ENCODE data around the gene KCNH4.

KCNH4 gene

GRCh38 chr17:42119301-42119700 lies 61.6 kb downstream of the KCNH4 start:
- Histone ChIP-seq H3K27me3 (replicated peaks; ENCODE audit: control insufficient read depth, insufficient read depth, low read length, poor library complexity, severe bottlenecking) (no peaks in the 10 kb centered on the region), H3K27ac (ENCODE audit: insufficient read depth, low read length, poor library complexity, severe bottlenecking) (no peak overlapping the region), H3K36me3 (ENCODE audit: control insufficient read depth, insufficient read depth, low read length) (peaks cover 14% of the 10 kb centered on the region), H3K4me3 (ENCODE audit: insufficient read depth, low read depth, low read length, poor library complexity, severe bottlenecking) (no peak overlapping the region), H3K9me3 (ENCODE audit: control insufficient read depth, low read length) (no peaks in the 10 kb centered on the region), H3K4me1 (ENCODE audit: control insufficient read depth, insufficient read depth, low read length, poor library complexity, severe bottlenecking) (peaks cover 8% of the 10 kb centered on the region)
- no peak for DNase-seq

DNA sequence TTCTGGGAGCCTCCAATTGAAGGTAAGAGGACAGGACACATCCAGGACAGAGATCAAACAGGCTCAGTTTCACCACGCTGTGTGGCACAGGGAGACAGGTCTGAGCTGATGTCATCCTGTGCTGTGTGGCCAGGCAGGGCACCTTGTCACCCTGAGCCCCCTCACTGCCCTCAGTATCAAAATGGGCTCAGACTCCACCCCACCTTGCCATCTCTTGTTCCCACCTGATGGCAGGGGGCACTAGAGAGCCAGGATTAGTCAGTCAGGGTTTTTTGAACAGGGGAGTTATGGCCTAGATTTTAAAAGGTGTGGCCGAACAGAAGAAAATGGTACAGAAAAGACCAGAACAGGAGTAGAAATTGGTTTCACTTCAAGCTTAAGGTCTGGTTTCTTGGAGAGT lies 62.4 kb downstream of the KCNH4 start:
- Histone ChIP-seq H3K36me3 (ENCODE audit: control insufficient read depth, insufficient read depth, low read length) (peaks cover 14% of the 10 kb centered on the region), H3K4me1 (ENCODE audit: control insufficient read depth, insufficient read depth, low read length, poor library complexity, severe bottlenecking) (peaks cover 8% of the 10 kb centered on the region)
- DNase-seq: no peak

GRCh38 chr17:42118126-42118510 lies 62.8 kb downstream of the KCNH4 start:
- no peak for DNase-seq
- peaks cover 13% of the 10 kb centered on the region for H3K4me1 ChIP-seq (ENCODE audit: control insufficient read depth, insufficient read depth, low read length, poor library complexity, severe bottlenecking)
- no peak overlapping the region for H3K27ac ChIP-seq (ENCODE audit: insufficient read depth, low read length, poor library complexity, severe bottlenecking)
- H3K9me3 ChIP-seq (ENCODE audit: control insufficient read depth, low read length): no peaks in the 10 kb centered on the region
- H3K36me3 ChIP-seq (ENCODE audit: control insufficient read depth, insufficient read depth, low read length): peaks cover 14% of the 10 kb centered on the region
- no peaks in the 10 kb centered on the region for H3K27me3 ChIP-seq (replicated peaks; ENCODE audit: control insufficient read depth, insufficient read depth, low read length, poor library complexity, severe bottlenecking)
- no peak overlapping the region for H3K4me3 ChIP-seq (ENCODE audit: insufficient read depth, low read depth, low read length, poor library complexity, severe bottlenecking)

More for the DNA sequence above, 62.4 kb downstream of the KCNH4 start:
- no peaks in the 10 kb centered on the region for H3K9me3 ChIP-seq (ENCODE audit: control insufficient read depth, low read length)
- H3K27me3 ChIP-seq (replicated peaks; ENCODE audit: control insufficient read depth, insufficient read depth, low read length, poor library complexity, severe bottlenecking): no peaks in the 10 kb centered on the region
- no peak overlapping the region for H3K4me3 ChIP-seq (ENCODE audit: insufficient read depth, low read depth, low read length, poor library complexity, severe bottlenecking)
- H3K27ac ChIP-seq (ENCODE audit: insufficient read depth, low read length, poor library complexity, severe bottlenecking): no peak overlapping the region

DNA sequence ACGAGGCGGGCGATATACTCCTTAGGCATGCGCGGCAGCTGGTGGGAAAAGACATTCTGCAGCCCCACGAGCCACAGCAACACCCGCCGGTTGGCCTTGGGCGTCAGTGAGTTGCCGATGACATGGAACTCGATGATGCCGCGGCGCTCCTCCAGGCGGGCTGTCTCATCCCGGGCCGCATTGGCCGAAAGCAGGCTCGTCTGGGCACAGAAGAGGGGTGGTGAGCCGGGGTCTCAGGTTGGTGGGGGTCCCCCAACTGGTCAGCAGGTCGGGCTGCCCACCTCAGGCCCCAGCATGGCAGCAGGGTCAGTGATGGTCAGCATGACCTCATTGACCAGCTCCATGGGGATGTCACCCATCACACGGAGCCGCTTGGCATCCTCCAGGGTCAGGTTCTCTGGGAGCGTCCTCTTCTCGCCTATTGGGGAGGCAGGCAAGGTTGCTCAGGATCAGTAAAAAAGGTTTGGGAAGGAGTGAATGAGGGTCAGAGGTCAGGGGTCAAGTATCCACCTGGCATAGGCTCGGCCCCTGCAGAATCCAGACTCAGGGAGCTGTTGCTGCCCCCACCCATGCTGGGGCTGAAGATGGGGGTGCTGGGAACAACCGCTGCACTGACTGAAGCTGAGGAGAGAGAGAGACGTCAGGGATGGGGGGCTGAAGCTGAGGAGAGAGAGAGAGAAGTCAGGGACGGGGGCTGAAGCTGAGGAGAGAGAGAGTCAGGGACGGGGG lies 63.4 kb downstream of the KCNH4 start:
- H3K36me3 ChIP-seq (ENCODE audit: control insufficient read depth, insufficient read depth, low read length): peaks cover 14% of the 10 kb centered on the region
- no peak overlapping the region for H3K4me3 ChIP-seq (ENCODE audit: insufficient read depth, low read depth, low read length, poor library complexity, severe bottlenecking)
- DNase-seq: no peak
- H3K27ac ChIP-seq (ENCODE audit: insufficient read depth, low read length, poor library complexity, severe bottlenecking): no peak overlapping the region
- H3K4me1 ChIP-seq (ENCODE audit: control insufficient read depth, insufficient read depth, low read length, poor library complexity, severe bottlenecking): peaks cover 18% of the 10 kb centered on the region
- H3K27me3 ChIP-seq (replicated peaks; ENCODE audit: control insufficient read depth, insufficient read depth, low read length, poor library complexity, severe bottlenecking): no peaks in the 10 kb centered on the region
- H3K9me3 ChIP-seq (ENCODE audit: control insufficient read depth, low read length): no peaks in the 10 kb centered on the region

DNA sequence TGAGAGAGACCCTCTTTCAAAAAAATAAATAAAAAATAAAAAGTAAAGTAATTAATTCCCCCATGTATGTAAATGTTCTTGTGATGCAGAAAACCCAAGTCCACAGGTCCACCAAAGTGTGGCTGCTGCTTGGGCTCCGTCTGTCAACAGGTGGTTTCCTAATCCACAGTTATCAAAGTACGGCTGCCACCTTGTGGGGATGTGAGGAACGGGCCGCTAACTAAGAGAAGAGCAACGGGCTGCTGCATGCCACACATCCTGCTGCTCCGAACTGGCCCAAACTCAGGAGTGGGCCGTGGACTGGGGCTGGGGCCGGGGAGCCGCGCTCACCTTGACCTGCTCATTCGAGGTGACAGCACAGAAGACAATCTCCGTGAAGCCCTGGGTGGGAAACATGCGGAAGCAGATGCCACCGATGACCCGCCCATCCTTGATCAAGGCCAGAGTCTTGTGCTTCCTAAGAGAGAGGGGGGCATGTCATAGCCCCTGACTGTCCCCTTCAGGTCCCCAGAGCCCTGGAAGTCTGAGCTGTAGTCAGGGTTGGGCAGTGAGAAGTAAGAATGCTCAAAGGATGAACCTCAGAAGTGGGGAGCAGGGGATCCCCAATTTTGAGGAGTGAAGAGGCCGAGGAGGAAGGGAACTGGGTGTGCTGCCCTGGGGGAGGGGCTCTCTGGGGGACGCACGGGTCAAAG lies 64.1 kb downstream of the KCNH4 start:
- Histone ChIP-seq H3K9me3 (ENCODE audit: control insufficient read depth, low read length) (no peaks in the 10 kb centered on the region), H3K4me3 (ENCODE audit: insufficient read depth, low read depth, low read length, poor library complexity, severe bottlenecking) (no peak overlapping the region), H3K36me3 (ENCODE audit: control insufficient read depth, insufficient read depth, low read length) (peaks cover 14% of the 10 kb centered on the region), H3K27me3 (replicated peaks; ENCODE audit: control insufficient read depth, insufficient read depth, low read length, poor library complexity, severe bottlenecking) (no peaks in the 10 kb centered on the region), H3K27ac (ENCODE audit: insufficient read depth, low read length, poor library complexity, severe bottlenecking) (no peak overlapping the region), H3K4me1 (ENCODE audit: control insufficient read depth, insufficient read depth, low read length, poor library complexity, severe bottlenecking) (peaks cover 22% of the 10 kb centered on the region)
- peak; percentile 65 to 75 (median 67) for DNase-seq

DNA sequence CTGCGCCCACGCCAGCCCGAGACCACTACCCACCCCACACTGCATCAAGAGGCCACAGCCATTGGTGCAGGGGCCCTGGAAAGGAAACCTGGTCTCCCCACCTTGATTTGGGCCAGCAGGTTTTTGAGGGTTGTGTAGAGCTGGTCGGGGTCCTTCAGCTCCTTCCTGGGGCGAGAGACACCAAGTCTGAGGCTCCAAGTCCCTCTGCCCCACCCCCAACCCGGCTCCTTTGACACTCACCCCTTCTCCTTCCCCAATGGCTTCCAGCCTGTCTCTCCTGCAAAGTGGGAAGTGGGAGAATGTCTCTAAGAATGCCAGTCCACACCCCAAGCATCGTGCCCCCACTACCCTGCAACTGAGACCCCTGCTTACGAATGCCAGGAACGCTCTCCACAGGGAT lies 66.8 kb downstream of the KCNH4 start:
- peaks cover 14% of the 10 kb centered on the region for H3K36me3 ChIP-seq (ENCODE audit: control insufficient read depth, insufficient read depth, low read length)
- no peaks in the 10 kb centered on the region for H3K27me3 ChIP-seq (replicated peaks; ENCODE audit: control insufficient read depth, insufficient read depth, low read length, poor library complexity, severe bottlenecking)
- H3K27ac ChIP-seq (ENCODE audit: insufficient read depth, low read length, poor library complexity, severe bottlenecking): no peak overlapping the region
- no peak for DNase-seq
- no peaks in the 10 kb centered on the region for H3K9me3 ChIP-seq (ENCODE audit: control insufficient read depth, low read length)
- no peak overlapping the region for H3K4me3 ChIP-seq (ENCODE audit: insufficient read depth, low read depth, low read length, poor library complexity, severe bottlenecking)
- peaks cover 24% of the 10 kb centered on the region for H3K4me1 ChIP-seq (ENCODE audit: control insufficient read depth, insufficient read depth, low read length, poor library complexity, severe bottlenecking)

GRCh38 chr17:42113293-42114069 lies 67.5 kb downstream of the KCNH4 start:
- H3K27ac ChIP-seq (ENCODE audit: insufficient read depth, low read length, poor library complexity, severe bottlenecking): peak overlapping the region; percentile 82

DNA sequence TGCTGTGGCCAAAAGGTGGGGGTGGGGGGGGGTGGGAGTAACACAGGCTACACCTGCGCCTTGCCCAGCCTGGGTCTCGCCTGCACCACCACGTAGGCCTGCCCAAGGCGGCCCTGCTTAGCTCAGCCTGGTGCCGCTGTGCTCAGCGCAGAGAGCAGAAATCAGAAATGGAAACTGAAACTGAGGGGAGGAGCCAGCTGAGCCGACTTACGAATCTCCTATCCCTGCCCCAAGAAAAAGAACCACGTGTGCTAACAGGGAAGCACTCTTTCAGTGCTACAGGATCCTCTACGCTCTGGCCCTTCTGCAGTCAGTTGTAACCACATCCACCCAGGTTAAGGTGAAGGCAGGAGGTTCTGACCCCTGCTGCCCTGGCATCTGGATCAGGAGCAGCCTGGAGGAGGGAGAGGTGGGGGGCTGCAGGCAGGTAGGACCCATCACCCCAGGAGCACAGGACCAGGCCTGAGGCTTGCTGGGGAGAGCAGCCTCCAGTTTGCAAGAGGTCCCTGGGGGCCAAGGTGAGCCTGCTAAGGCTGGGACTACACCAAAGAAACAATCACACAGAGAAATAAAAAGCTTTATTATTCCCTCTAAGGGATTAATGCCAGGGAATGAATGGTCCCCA lies 68.3 kb downstream of the KCNH4 start, which contains the start of gene DHX58:
TSS of gene DHX58 (minus strand) at position 163 of the 625 bp plus-strand sequence. CDS start 822 bp downstream, outside the sequence.
- Histone ChIP-seq H3K9me3 (ENCODE audit: control insufficient read depth, low read length) (no peaks in the 10 kb centered on the region), H3K27ac (ENCODE audit: insufficient read depth, low read length, poor library complexity, severe bottlenecking) (peak within 1 kb of the TSS; percentile 82), H3K4me1 (ENCODE audit: control insufficient read depth, insufficient read depth, low read length, poor library complexity, severe bottlenecking) (peaks cover 30% of the 10 kb centered on the region), H3K36me3 (ENCODE audit: control insufficient read depth, insufficient read depth, low read length) (peaks cover 8% of the 10 kb centered on the region), H3K27me3 (replicated peaks; ENCODE audit: control insufficient read depth, insufficient read depth, low read length, poor library complexity, severe bottlenecking) (no peaks in the 10 kb centered on the region), H3K4me3 (ENCODE audit: insufficient read depth, low read depth, low read length, poor library complexity, severe bottlenecking) (peak within 1 kb of the TSS; percentile 44)
- DNase-seq: peak; percentile 63 to 73 (median 67)

More at GRCh38 chr17:42113293-42114069, 67.5 kb downstream of the KCNH4 start:
- DNase-seq: no peak
- no peaks in the 10 kb centered on the region for H3K9me3 ChIP-seq (ENCODE audit: control insufficient read depth, low read length)
- no peaks in the 10 kb centered on the region for H3K27me3 ChIP-seq (replicated peaks; ENCODE audit: control insufficient read depth, insufficient read depth, low read length, poor library complexity, severe bottlenecking)
- peaks cover 14% of the 10 kb centered on the region for H3K36me3 ChIP-seq (ENCODE audit: control insufficient read depth, insufficient read depth, low read length)
- peaks cover 24% of the 10 kb centered on the region for H3K4me1 ChIP-seq (ENCODE audit: control insufficient read depth, insufficient read depth, low read length, poor library complexity, severe bottlenecking)
- H3K4me3 ChIP-seq (ENCODE audit: insufficient read depth, low read depth, low read length, poor library complexity, severe bottlenecking): no peak overlapping the region

DNA sequence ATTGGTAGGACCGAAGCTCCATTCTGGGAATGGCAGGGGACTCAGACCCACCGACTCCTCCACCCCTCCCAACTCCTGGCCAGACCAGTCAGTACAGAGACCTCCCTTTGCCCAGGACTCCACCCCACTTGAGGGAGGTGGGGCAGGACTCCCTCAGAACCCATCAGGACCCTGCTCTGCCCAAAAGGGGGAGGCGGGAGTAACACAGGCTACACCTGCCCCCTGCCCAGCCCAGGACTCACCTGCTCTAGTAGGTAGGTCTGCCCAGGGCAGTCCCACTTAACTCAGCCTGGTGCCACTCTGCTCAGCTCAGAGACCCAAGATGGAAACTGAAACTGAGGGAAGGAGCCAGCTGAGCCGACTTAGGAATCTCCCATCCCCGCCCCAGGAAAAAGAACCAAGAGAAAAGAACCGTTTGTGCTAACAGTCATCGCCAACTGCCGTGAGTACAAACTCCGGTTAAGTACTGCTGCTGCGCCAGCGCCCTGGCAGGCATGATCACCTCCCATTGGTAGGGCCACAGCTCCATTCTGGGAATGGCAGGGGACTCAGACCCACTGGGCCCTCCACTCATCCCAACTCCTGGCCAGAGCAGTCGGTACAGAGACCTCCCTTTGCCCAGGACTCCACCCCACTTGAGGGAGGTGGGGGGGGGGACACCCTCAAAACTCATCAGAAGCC lies 68.9 kb downstream of the KCNH4 start:
- Histone ChIP-seq H3K4me1 (ENCODE audit: control insufficient read depth, insufficient read depth, low read length, poor library complexity, severe bottlenecking) (peaks cover 30% of the 10 kb centered on the region), H3K27ac (ENCODE audit: insufficient read depth, low read length, poor library complexity, severe bottlenecking) (peak overlapping the region; percentile 82), H3K9me3 (ENCODE audit: control insufficient read depth, low read length) (no peaks in the 10 kb centered on the region), H3K27me3 (replicated peaks; ENCODE audit: control insufficient read depth, insufficient read depth, low read length, poor library complexity, severe bottlenecking) (no peaks in the 10 kb centered on the region), H3K36me3 (ENCODE audit: control insufficient read depth, insufficient read depth, low read length) (peaks cover 1% of the 10 kb centered on the region), H3K4me3 (ENCODE audit: insufficient read depth, low read depth, low read length, poor library complexity, severe bottlenecking) (peak overlapping the region; percentile 44)
- peak in 2 of 3 donors; percentile 15 to 25 for DNase-seq

All from effector memory CD4-positive, alpha-beta T cell (primary cell).